B cell (primary cell): Measurements from ENCODE around the gene LRRC61.
"Not testable (repeated sequence)": the region's sequence is repeated elsewhere in the genome, so short reads cannot be mapped to it uniquely, and the experiment has no call there.

Experiments used
- CTCF ChIP-seq: fragments of 200-600 bp; IDR thresholded peaks from one replicate; pipeline ENCODE4 v1.8.0; 2022; ENCODE audit warnings: antibody characterized with exemption, mild to moderate bottlenecking
- EZH2 ChIP-seq: IDR thresholded peaks from 2 replicates; pipeline ENCODE4 v1.6.1; 2012; ENCODE audit warnings: borderline replicate concordance, low read depth, mild to moderate bottlenecking, moderate library complexity, low read length; ENCODE audit not compliant: insufficient read depth, poor library complexity, severe bottlenecking

- not testable (repeated sequence) for TF ChIP-seq CTCF, EZH2
These were observed 35.3 kb upstream of the LRRC61 start for GRCh38 chr7:150287815-150288214.
